Transverse colon (tissue), 4 donors: Measurements from ENCODE around the gene STH. TPM values are rescaled to one million over a fixed set of nuclear protein-coding genes. Genes with fewer than 3 reads are reported as not detected.

ENCODE experiments used
- DNase-seq: peaks from one replicate; pipeline ENCODE4 v3.0.0-alpha.2; 2019
- H3K27ac ChIP-seq, 4 donors: fragments of 200-600 bp; sonication (generic); 2 replicates each; pipeline ENCODE4 v1.5.1; 2016 to 2018; ENCODE audit warnings: inconsistent platforms in 4 of 4
- H3K27me3 ChIP-seq: fragments of 200-600 bp; sonication (generic); 2 replicates; pipeline ENCODE4 v1.5.1; 2017; ENCODE audit warnings: inconsistent platforms
- H3K36me3 ChIP-seq, 4 donors: fragments of 200-600 bp; sonication (generic); 2 replicates each; pipeline ENCODE4 v1.5.1; 2017 to 2019; ENCODE audit warnings: inconsistent platforms in 4 of 4
- H3K4me1 ChIP-seq, 4 donors: fragments of 200-600 bp; sonication (generic); 2 replicates each; pipeline ENCODE4 v1.5.1; 2017 to 2020; ENCODE audit warnings: inconsistent platforms in 4 of 4
- H3K4me3 ChIP-seq, 4 donors: fragments of 200-600 bp; sonication (generic); 1 replicate in 1 of 4; 2 replicates in 3 of 4; pipeline versions ENCODE4 v1.5.1 to v1.6.1; 2017 to 2019; ENCODE audit warnings: inconsistent platforms in 4 of 4
- H3K9me3 ChIP-seq, 2 donors: fragments of 200-600 bp; sonication (generic); 2 replicates each; pipeline ENCODE4 v1.5.1; 2017 to 2019; ENCODE audit warnings: inconsistent platforms in 2 of 2
- EP300 ChIP-seq: sonication (generic); formaldehyde crosslinking; IDR thresholded peaks from one replicate; pipeline ENCODE4 v1.6.1; 2017; ENCODE audit warnings: antibody characterized with exemption, low read depth
- POLR2A ChIP-seq: fragments of 450-650 bp; IDR thresholded peaks from one replicate; pipeline ENCODE4 v1.6.1; 2016; ENCODE audit warnings: antibody characterized with exemption, mild to moderate bottlenecking, moderate library complexity
- POLR2AphosphoS5 ChIP-seq, 3 donors: sonication (generic); formaldehyde crosslinking; IDR thresholded peaks; one replicate each; pipeline ENCODE4 v1.6.1; 2016; ENCODE audit warnings: antibody characterized with exemption in 3 of 3
- WGBS, 2 donors: methylation state at CpG; one replicate each; pipeline ENCODE4 v1.1.5; 2018; ENCODE audit warnings: low coverage in 1 of 2; 5-methylcytosine and 5-hydroxymethylcytosine counted together
- in situ Hi-C, 4 donors: fragments of 200-750 bp; cut with MboI; loops; one replicate each; pipeline versions ENCODE4 v1.15.0 to v1.15.1; 2017; ENCODE audit warnings: low sequenced_read_pairs in 3 of 4, low pct_ligation_motif_present in 1 of 4, low pct_unique_long_range_greater_than_20kb in 1 of 4
- intact Hi-C: fragments of 100-400 bp; cut with DNase I; formaldehyde crosslinking; loops from one replicate; pipeline ENCODE4 v1.15.1; 2023; ENCODE audit warnings: low total_unique reads
- total RNA-seq, 4 donors: library from RNA; depleted of rRNA; stranded (reverse); fragments of >200 nt; gene quantifications; one replicate each; pipeline ENCODE4 v1.1.0, GENCODE V29; 2016
- TF ChIP-seq, protein P1 (sequence below), 5 experiments: fragments of 200-600 bp in 3 of 5; fragments of 450-650 bp in 2 of 5; sonication (generic) in 3 of 5; IDR thresholded peaks; 1 replicate in 2 of 5; 2 replicates in 3 of 5; pipeline ENCODE4 v1.5.1; 2016 to 2017; ENCODE audit warnings: antibody characterized with exemption in 5 of 5, inconsistent platforms in 3 of 5, mild to moderate bottlenecking in 2 of 5, moderate library complexity in 1 of 5

STH gene
- total RNA-seq, 4 donors from 2014 or later = not detected

DNA sequence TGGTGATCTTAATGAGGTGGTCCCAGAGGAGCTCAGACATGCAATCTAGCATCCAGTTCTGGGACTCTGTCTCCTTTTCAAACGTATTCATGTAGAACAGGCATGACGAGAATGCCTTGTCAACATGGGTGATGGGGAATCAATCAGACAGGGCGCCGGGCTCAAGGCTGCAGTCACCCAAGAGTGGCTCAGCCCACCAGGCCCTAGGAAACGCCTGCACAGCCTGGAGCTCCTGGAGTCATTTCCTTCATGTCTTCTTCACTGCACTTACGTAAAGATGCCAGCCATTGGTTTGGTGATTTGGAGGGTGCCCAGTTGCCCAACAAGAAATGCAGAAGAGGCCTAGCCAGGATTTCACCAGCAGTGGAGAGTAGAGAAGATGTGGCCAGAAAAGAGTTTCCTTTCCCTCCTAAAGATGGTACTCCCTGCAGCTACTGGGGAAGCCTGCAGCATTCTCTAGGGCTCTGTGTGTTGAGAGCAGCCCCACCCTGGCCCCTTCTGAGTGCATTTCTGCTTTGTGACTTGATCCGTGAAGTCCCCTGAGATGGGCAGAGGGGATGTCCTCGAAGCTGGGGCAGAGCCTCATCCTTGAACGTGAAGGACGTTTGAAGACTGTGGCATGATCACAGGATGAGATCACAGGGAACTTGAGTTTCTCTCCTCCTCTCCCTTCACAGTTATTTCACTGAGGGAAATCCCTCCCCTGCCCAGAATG is 24.0 kb upstream of the STH start:
- DNase-seq = no peak
- intact Hi-C loops (no loop called here), in situ Hi-C loops (no loop called here)
- peaks cover 0 to 8% (median 0%) of the 10 kb centered on the region in 4 donors for H3K4me1 ChIP-seq
- H3K27me3 ChIP-seq = no peaks in the 10 kb centered on the region
- H3K9me3 ChIP-seq = no peaks in the 10 kb centered on the region
- H3K36me3 ChIP-seq = no peaks in the 10 kb centered on the region
- H3K27ac ChIP-seq = no peak overlapping the region
- WGBS, 2 donors = 90 to 98% methylated on average over 5 to 10 of the region's 10 CpGs
- TF ChIP-seq POLR2AphosphoS5 (IDR thresholded peaks at IDR 0.05) = no peak
- TF ChIP-seq POLR2A = no peak
- H3K4me3 ChIP-seq = no peak overlapping the region

DNA sequence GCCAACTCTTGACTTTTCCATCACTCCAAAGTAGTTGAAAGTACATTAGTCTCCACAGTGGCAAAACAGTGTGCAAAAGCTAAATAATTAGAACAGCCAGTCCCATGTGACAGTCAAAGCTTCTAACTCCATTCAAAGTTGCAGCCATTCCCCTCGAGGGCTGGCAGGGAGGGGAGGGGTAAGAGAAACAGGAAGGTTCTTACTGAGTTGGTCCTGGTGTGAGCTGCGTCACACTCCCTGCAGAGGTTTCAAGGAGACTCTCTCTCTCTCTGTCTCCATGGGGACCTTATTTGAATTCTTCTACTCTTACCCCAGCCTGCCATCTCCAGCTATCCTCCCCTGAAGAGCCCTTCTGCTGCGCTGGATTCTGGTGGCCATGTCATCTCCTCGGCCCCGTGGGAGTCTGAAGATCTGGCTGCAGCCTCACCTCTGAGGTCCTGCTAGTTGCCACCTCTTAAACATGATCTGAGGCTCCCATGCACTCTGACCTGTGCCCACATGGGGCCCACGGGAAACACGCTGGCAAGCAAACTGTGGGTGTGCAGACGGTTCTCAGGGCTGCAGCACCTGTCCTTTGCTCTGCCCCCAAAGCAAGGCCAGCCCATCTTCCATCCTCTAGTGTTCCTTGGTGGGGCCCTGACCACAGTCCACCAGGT is 23.3 kb upstream of the STH start:
- H3K36me3 ChIP-seq = no peaks in the 10 kb centered on the region
- no peaks in the 10 kb centered on the region for H3K9me3 ChIP-seq
- H3K4me3 ChIP-seq = no peak overlapping the region
- peaks cover 0 to 8% (median 0%) of the 10 kb centered on the region in 4 donors for H3K4me1 ChIP-seq
- intact Hi-C loops = no loop called here
- WGBS, 2 donors = 74 to 100% methylated on average over 3 to 8 of the region's 8 CpGs
- H3K27me3 ChIP-seq = no peaks in the 10 kb centered on the region
- in situ Hi-C loops = no loop called here
- DNase-seq = no peak
- no peak overlapping the region for H3K27ac ChIP-seq
- TF ChIP-seq POLR2AphosphoS5 (IDR thresholded peaks at IDR 0.05) (no peak), POLR2A (no peak), EP300 (no peak)
- TF ChIP-seq, protein P1, sequence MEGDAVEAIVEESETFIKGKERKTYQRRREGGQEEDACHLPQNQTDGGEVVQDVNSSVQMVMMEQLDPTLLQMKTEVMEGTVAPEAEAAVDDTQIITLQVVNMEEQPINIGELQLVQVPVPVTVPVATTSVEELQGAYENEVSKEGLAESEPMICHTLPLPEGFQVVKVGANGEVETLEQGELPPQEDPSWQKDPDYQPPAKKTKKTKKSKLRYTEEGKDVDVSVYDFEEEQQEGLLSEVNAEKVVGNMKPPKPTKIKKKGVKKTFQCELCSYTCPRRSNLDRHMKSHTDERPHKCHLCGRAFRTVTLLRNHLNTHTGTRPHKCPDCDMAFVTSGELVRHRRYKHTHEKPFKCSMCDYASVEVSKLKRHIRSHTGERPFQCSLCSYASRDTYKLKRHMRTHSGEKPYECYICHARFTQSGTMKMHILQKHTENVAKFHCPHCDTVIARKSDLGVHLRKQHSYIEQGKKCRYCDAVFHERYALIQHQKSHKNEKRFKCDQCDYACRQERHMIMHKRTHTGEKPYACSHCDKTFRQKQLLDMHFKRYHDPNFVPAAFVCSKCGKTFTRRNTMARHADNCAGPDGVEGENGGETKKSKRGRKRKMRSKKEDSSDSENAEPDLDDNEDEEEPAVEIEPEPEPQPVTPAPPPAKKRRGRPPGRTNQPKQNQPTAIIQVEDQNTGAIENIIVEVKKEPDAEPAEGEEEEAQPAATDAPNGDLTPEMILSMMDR (IDR thresholded peaks at IDR 0.05) = no peak

DNA sequence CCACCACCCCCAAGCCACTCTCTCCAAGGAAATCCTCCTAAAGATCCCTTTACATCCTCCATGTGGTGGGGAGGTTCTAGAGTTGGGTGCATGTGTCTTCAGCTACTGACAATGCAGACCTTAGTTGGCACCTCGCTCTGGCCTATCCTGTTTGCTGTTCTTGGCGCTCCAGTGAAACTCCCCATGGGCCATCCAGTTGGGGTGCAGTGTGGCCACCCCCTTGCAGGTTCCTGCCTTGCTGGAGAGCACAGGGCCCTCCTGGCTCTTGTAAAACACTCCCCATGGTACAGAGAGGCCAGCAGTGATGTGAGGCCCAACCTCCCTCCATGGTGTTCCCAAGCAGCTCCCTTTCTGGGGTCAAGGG is 22.7 kb upstream of the STH start:
- WGBS, 2 donors = 95% methylated on average over 2 of the region's 2 CpGs; no CpG with 5 or more reads in 1 of the 2 donors
- DNase-seq = no peak
- Histone ChIP-seq H3K9me3 (no peaks in the 10 kb centered on the region), H3K4me3 (no peak overlapping the region), H3K4me1 (peaks cover 0 to 8% (median 0%) of the 10 kb centered on the region in 4 donors), H3K27ac (no peak overlapping the region), H3K27me3 (no peaks in the 10 kb centered on the region), H3K36me3 (no peaks in the 10 kb centered on the region)
- in situ Hi-C loops (no loop called here), intact Hi-C loops (no loop called here)
- TF ChIP-seq POLR2AphosphoS5 (IDR thresholded peaks at IDR 0.05) (no peak), EP300 (no peak), POLR2A (no peak)
- TF ChIP-seq, protein P1 (IDR thresholded peaks at IDR 0.05) = no peak

DNA sequence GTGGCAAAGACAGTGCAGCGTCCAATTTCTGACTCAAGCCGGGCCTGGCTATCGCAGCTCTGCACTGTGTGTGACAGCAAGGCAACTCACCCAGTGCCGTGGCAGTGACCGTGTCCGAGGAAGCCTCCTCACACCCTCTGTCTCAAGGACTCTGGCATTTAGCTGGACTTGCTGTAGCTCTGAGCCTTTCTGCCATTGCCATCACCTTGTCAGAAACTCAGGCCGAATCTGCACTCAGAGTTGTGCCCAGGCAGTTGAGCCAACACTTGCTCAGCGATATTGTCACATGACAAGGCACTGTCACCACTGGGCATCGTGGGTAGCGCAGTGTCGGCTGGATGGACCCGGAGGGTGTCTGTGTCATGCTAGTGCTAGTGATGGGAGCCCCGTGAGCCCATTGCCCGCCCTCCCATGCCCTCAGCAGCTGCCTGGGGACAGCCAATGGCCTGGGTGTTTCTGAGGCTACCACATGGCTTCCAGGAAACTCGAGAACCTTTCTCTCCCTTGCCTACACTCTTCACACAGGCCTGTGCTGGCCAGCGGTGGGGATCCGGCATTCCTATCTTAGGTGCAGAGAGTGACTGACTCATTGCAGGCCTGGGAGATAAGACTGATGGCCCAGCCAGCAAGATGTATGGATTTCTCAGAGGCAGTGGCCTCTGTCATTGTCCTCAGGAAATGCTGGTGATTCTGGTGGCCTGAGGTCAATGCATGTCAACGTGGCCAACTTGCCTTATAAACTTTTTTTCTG is 22.1 kb upstream of the STH start:
- TF ChIP-seq POLR2AphosphoS5 (IDR thresholded peaks at IDR 0.05) (no peak), POLR2A (no peak), EP300 (no peak)
- intact Hi-C loops = no loop called here
- Histone ChIP-seq H3K4me3 (no peak overlapping the region), H3K27ac (no peak overlapping the region), H3K27me3 (no peaks in the 10 kb centered on the region), H3K9me3 (no peaks in the 10 kb centered on the region), H3K36me3 (no peaks in the 10 kb centered on the region), H3K4me1 (peaks cover 0 to 8% (median 0%) of the 10 kb centered on the region in 4 donors)
- WGBS, 2 donors = 71 to 92% methylated on average over 1 to 15 of the region's 18 CpGs
- no peak for DNase-seq
- in situ Hi-C loops = no loop called here

DNA sequence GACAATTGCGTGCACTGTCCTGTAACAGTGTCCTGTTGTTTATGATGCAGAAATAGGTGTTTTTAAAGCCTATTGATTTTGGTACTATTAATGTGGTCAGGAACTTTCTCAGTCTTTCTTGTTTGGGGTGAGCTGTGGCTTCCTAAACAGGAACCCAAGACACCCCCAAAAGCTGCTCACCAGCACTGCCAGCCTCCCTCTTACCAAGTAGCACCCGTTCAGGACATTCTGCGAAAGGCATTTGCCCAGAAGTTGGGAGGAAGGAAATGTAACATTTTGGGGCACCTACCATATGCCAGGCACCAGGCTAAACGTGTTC is 21.6 kb upstream of the STH start:
- no peak for DNase-seq
- TF ChIP-seq POLR2A (no peak), EP300 (no peak), POLR2AphosphoS5 (IDR thresholded peaks at IDR 0.05) (no peak)
- TF ChIP-seq, protein P1 (IDR thresholded peaks at IDR 0.05) = no peak
- H3K4me3 ChIP-seq = no peak overlapping the region
- in situ Hi-C loops (no loop called here), intact Hi-C loops (no loop called here)
- WGBS, 2 donors = 84 to 95% methylated on average over 3 to 4 of the region's 4 CpGs
- no peaks in the 10 kb centered on the region for H3K27me3 ChIP-seq
- H3K27ac ChIP-seq = no peak overlapping the region
- H3K36me3 ChIP-seq = no peaks in the 10 kb centered on the region
- H3K9me3 ChIP-seq = no peaks in the 10 kb centered on the region
- peaks cover 0 to 8% (median 0%) of the 10 kb centered on the region in 4 donors for H3K4me1 ChIP-seq
